Fibroblast of lung (primary cell): ENCODE data around the gene CELSR3. TPM values are rescaled to one million over a fixed set of nuclear protein-coding genes. Genes with fewer than 3 reads are reported as not detected.

Experiments used
- DNase-seq, 2 donors: peaks; one replicate each; pipeline versions ENCODE4 v3.0.0 to v3.0.0-alpha.2; 2010; ENCODE audit warnings: low read depth in 2 of 2
- H2AFZ ChIP-seq: 2 replicates; pipeline ENCODE4 v1.5.1; 2012; ENCODE audit warnings: low read length, control low read depth, inconsistent platforms
- H3K27ac ChIP-seq: 2 replicates; pipeline ENCODE4 v1.5.1; 2011; ENCODE audit warnings: low read length, control low read depth; ENCODE audit not compliant: insufficient read depth
- H3K27me3 ChIP-seq: 2 replicates; pipeline ENCODE4 v1.5.1; 2011; ENCODE audit warnings: mild to moderate bottlenecking, low read length; ENCODE audit not compliant: control insufficient read depth, insufficient read depth
- H3K36me3 ChIP-seq: 2 replicates; pipeline ENCODE4 v1.5.1; 2011; ENCODE audit warnings: low read length; ENCODE audit not compliant: control insufficient read depth, insufficient read depth
- H3K4me1 ChIP-seq: 2 replicates; pipeline ENCODE4 v1.5.1; 2011; ENCODE audit warnings: low read length; ENCODE audit not compliant: control insufficient read depth, insufficient read depth; ENCODE audit errors: extremely low read depth
- H3K4me2 ChIP-seq: 2 replicates; pipeline ENCODE4 v1.5.1; 2011; ENCODE audit warnings: low read length, control low read depth; ENCODE audit not compliant: insufficient read depth; ENCODE audit errors: extremely low read depth
- H3K4me3 ChIP-seq, 4 experiments: fragments of 200-600 bp in 1 of 4; sonication (generic) in 1 of 4; replicated peaks in 1 of 4; 2 replicates each; pipeline ENCODE4 v1.5.1; 2011 to 2016; ENCODE audit warnings: low read length in 4 of 4, low read depth in 3 of 4, mild to moderate bottlenecking in 3 of 4, control low read depth in 2 of 4, inconsistent platforms in 1 of 4, mixed read lengths in 1 of 4; ENCODE audit not compliant: insufficient read depth in 1 of 4; ENCODE audit errors: control extremely low read depth in 1 of 4
- H3K79me2 ChIP-seq: 2 replicates; pipeline ENCODE4 v1.5.1; 2012; ENCODE audit warnings: mild to moderate bottlenecking, low read length, inconsistent platforms; ENCODE audit not compliant: control insufficient read depth, insufficient read depth
- H3K9ac ChIP-seq: 2 replicates; pipeline ENCODE4 v1.5.1; 2011; ENCODE audit warnings: mild to moderate bottlenecking, low read length, control low read depth; ENCODE audit not compliant: insufficient read depth
- H3K9me3 ChIP-seq: 2 replicates; pipeline ENCODE4 v1.5.1; 2012; ENCODE audit warnings: low read depth, low read length; ENCODE audit not compliant: control insufficient read depth, insufficient read depth
- H4K20me1 ChIP-seq: 2 replicates; pipeline ENCODE4 v1.5.1; 2011; ENCODE audit warnings: low read length; ENCODE audit not compliant: control insufficient read depth, insufficient read depth; ENCODE audit errors: extremely low read depth
- CTCF ChIP-seq, 2 donors: IDR thresholded peaks in 1 of 2; conservative IDR thresholded peaks in 1 of 2; 1 replicate in 1 of 2; 2 replicates in 1 of 2; pipeline ENCODE4 v1.5.1; 2011 to 2012; ENCODE audit warnings: low read length in 2 of 2, control low read depth in 1 of 2, inconsistent platforms in 1 of 2, low read depth in 1 of 2, mild to moderate bottlenecking in 1 of 2
- EZH2 ChIP-seq: IDR thresholded peaks from 2 replicates; pipeline ENCODE4 v1.5.1; 2012; ENCODE audit warnings: low read length, control low read depth, mild to moderate bottlenecking; ENCODE audit errors: missing control alignments
- polyA plus RNA-seq, 2 donors: library from polyadenylated mRNA; depleted of rRNA in 1 of 2; stranded (reverse) in 1 of 2; unstranded in 1 of 2; fragments of >200 nt; gene quantifications; 2 replicates each; pipeline ENCODE4 v1.2.1, GENCODE V29; 2011 to 2012; ENCODE audit warnings: missing spikeins in 1 of 2
- total RNA-seq: library from RNA; depleted of rRNA; stranded (reverse); fragments of >200 nt; gene quantifications from 2 replicates; pipeline ENCODE4 v1.2.1, GENCODE V29; 2014

Gene CELSR3
- total and polyA plus RNA-seq, 2 donors (not counting 1 experiment from before 2014, with no cell fraction given): 0.44 to 2.1 TPM

- no peak for TF ChIP-seq CTCF (conservative IDR thresholded peaks at IDR 0.05 in 1 of 2, IDR thresholded peaks at IDR 0.05 in 1 of 2; ENCODE audit: low read depth in 1 of 2, low read length in 2 of 2)
- TF ChIP-seq EZH2: no peak
- no peaks in the 10 kb centered on the region for H4K20me1 ChIP-seq
- no peak overlapping the region for H3K27ac ChIP-seq
- no peaks in the 10 kb centered on the region for H3K9me3 ChIP-seq
- no peak overlapping the region for H3K4me2 ChIP-seq
- no peak overlapping the region for H3K4me3 ChIP-seq
- DNase-seq: no peak
- no peak overlapping the region for H2AFZ ChIP-seq
- H3K27me3 ChIP-seq: no peaks in the 10 kb centered on the region
- peaks cover 14% of the 10 kb centered on the region for H3K79me2 ChIP-seq
- peaks cover 22% of the 10 kb centered on the region for H3K4me1 ChIP-seq
- no peak overlapping the region for H3K9ac ChIP-seq
- H3K36me3 ChIP-seq: peaks cover 31% of the 10 kb centered on the region
These were observed 19.4 kb upstream of the CELSR3 start for GRCh38 chr3:48681974-48682610.

GRCh38 chr3:48681541-48681880 lies 18.8 kb upstream of the CELSR3 start:
- no peak for TF ChIP-seq CTCF (conservative IDR thresholded peaks at IDR 0.05 in 1 of 2, IDR thresholded peaks at IDR 0.05 in 1 of 2; ENCODE audit: low read depth in 1 of 2, low read length in 2 of 2)
- TF ChIP-seq EZH2: no peak
- no peak for DNase-seq
- no peak overlapping the region for H3K4me3 ChIP-seq

GRCh38 chr3:48680811-48681540 lies 18.3 kb upstream of the CELSR3 start:
- H3K36me3 ChIP-seq: peaks cover 34% of the 10 kb centered on the region
- H4K20me1 ChIP-seq: no peaks in the 10 kb centered on the region
- H3K27ac ChIP-seq: no peak overlapping the region
- no peak overlapping the region for H3K4me3 ChIP-seq
- peaks cover 17% of the 10 kb centered on the region for H3K4me1 ChIP-seq
- H3K9ac ChIP-seq: no peak overlapping the region
- no peaks in the 10 kb centered on the region for H3K9me3 ChIP-seq
- peaks cover 14% of the 10 kb centered on the region for H3K79me2 ChIP-seq
- no peaks in the 10 kb centered on the region for H3K27me3 ChIP-seq
- TF ChIP-seq EZH2 (no peak), CTCF (conservative IDR thresholded peaks at IDR 0.05 in 1 of 2, IDR thresholded peaks at IDR 0.05 in 1 of 2; ENCODE audit: low read depth in 1 of 2, low read length in 2 of 2) (no peak)
- H2AFZ ChIP-seq: no peak overlapping the region
- DNase-seq: no peak
- H3K4me2 ChIP-seq: no peak overlapping the region

More at GRCh38 chr3:48681541-48681880, 18.8 kb upstream of the CELSR3 start:
- Histone ChIP-seq H3K79me2 (peaks cover 14% of the 10 kb centered on the region), H2AFZ (no peak overlapping the region), H3K4me1 (peaks cover 20% of the 10 kb centered on the region), H3K27me3 (no peaks in the 10 kb centered on the region), H4K20me1 (no peaks in the 10 kb centered on the region), H3K9ac (no peak overlapping the region), H3K9me3 (no peaks in the 10 kb centered on the region), H3K27ac (no peak overlapping the region), H3K4me2 (no peak overlapping the region), H3K36me3 (peaks cover 31% of the 10 kb centered on the region)
